ENCODE measurements around the gene IGF2.
"Not testable (repeated sequence)": the region's sequence is repeated elsewhere in the genome, so short reads cannot be mapped to it uniquely, and the experiment has no call there.

Gene IGF2

GRCh38 chr11:2182075-2182474, 42.9 kb upstream of the IGF2 start:
- no peak for DNase-seq (ENCODE audit: low read depth)
- H3K4me3 ChIP-seq (replicated peaks; ENCODE audit: low read depth, low read length), result no peak overlapping the region
- TF ChIP-seq, protein P1, sequence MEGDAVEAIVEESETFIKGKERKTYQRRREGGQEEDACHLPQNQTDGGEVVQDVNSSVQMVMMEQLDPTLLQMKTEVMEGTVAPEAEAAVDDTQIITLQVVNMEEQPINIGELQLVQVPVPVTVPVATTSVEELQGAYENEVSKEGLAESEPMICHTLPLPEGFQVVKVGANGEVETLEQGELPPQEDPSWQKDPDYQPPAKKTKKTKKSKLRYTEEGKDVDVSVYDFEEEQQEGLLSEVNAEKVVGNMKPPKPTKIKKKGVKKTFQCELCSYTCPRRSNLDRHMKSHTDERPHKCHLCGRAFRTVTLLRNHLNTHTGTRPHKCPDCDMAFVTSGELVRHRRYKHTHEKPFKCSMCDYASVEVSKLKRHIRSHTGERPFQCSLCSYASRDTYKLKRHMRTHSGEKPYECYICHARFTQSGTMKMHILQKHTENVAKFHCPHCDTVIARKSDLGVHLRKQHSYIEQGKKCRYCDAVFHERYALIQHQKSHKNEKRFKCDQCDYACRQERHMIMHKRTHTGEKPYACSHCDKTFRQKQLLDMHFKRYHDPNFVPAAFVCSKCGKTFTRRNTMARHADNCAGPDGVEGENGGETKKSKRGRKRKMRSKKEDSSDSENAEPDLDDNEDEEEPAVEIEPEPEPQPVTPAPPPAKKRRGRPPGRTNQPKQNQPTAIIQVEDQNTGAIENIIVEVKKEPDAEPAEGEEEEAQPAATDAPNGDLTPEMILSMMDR (IDR thresholded peaks at IDR 0.05; ENCODE audit: low read length, missing control alignments), result no peak

DNA sequence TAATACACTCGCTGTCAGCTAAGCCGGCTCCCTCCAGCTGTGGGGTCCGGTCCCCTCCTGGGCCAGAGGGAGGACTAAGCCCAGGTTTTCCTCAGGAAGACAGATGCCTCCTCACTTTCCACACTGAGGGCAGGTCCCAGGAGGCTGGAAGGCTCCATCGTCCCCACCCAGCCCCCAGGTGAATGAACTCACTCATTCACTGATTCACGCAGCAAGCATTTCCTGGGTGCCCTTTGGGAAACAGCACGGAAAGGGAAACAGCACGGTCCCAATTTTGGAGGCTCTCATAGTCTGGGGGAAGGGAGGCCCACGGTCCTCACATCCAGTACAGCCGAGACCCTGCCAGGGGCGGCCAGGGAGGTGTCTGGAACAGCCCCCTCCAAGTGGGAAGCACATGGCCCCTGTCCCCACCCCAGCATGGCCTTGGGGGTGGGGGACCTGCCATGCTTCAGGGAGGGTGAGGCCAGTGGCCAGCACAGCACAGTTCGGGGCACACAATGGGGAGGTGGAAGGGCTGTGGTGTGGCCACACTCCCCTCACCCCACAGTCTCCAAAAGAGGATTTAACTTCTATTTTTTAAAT, 41.7 kb upstream of the IGF2 start:
- TF ChIP-seq, protein P1 (IDR thresholded peaks at IDR 0.05; ENCODE audit: low read length, missing control alignments), result no peak
- no peak overlapping the region for H3K4me3 ChIP-seq (replicated peaks; ENCODE audit: low read depth, low read length)
- DNase-seq (ENCODE audit: low read depth), result no peak

GRCh38 chr11:2180347-2180746, 41.2 kb upstream of the IGF2 start:
- TF ChIP-seq, protein P1 (IDR thresholded peaks at IDR 0.05; ENCODE audit: low read length, missing control alignments), result no peak
- H3K4me3 ChIP-seq (replicated peaks; ENCODE audit: low read depth, low read length), result no peak overlapping the region
- DNase-seq (ENCODE audit: low read depth), result no peak

- DNase-seq (ENCODE audit: low read depth), result no peak
- TF ChIP-seq, protein P1 (IDR thresholded peaks at IDR 0.05; ENCODE audit: low read length, missing control alignments), result no peak
- H3K4me3 ChIP-seq (replicated peaks; ENCODE audit: low read depth, low read length), result no peak overlapping the region
Measured at GRCh38 chr11:2179516-2179915, 40.3 kb upstream of the IGF2 start.

- peak; percentile 27 for DNase-seq (ENCODE audit: low read depth)
- H3K4me3 ChIP-seq (replicated peaks; ENCODE audit: low read depth, low read length), result no peak overlapping the region
- TF ChIP-seq, protein P1 (IDR thresholded peaks at IDR 0.05; ENCODE audit: low read length, missing control alignments), result no peak
Measured at GRCh38 chr11:2178906-2179494, 39.8 kb upstream of the IGF2 start.

GRCh38 chr11:2178055-2178773, 39.0 kb upstream of the IGF2 start:
- H3K4me3 ChIP-seq (replicated peaks; ENCODE audit: low read depth, low read length); DNase-seq (ENCODE audit: low read depth): not testable (repeated sequence)

DNA sequence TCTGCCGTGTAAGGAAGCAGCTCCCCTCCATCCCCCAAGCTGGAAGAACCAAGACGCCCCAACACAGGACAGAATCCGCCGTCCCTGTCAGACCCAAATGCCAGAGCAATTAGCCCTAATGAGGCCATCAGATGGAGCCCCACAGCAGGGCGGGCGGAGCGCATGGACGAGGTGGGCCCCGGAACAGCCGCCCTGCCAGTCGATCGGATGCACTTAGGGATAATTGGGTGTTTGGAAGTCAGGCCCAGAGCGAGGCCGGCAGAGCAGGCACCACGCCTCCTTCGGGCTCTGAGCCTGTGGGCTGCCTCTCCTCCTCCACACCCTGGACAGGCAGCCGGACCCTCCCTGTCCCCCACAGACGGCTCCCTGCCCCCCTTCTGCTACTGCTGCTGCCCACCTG, 37.9 kb upstream of the IGF2 start:
- no peak for DNase-seq (ENCODE audit: low read depth)
- H3K4me3 ChIP-seq (replicated peaks; ENCODE audit: low read depth, low read length), result no peak overlapping the region
- TF ChIP-seq, protein P1 (IDR thresholded peaks at IDR 0.05; ENCODE audit: low read length, missing control alignments), result no peak
